Osteocyte (in vitro differentiated cells): ENCODE measurements around the gene AFF1. TPM values are rescaled to one million over a fixed set of nuclear protein-coding genes. Genes with fewer than 3 reads are reported as not detected.

ENCODE experiments used
- DNase-seq: peaks from one replicate; pipeline ENCODE4 v3.0.0; 2021; ENCODE audit warnings: mixed read lengths; ENCODE audit not compliant: unreplicated experiment; ENCODE audit errors: extremely low spot score
- H3K27ac Mint-ChIP-seq: one replicate; pipeline ENCODE4 v1.8.0; 2021; ENCODE audit warnings: mild to moderate bottlenecking, mixed read lengths; ENCODE audit not compliant: unreplicated experiment
- H3K27me3 Mint-ChIP-seq: one replicate; pipeline ENCODE4 v1.8.0; 2021; ENCODE audit warnings: mixed read lengths; ENCODE audit not compliant: unreplicated experiment
- H3K36me3 Mint-ChIP-seq: one replicate; pipeline ENCODE4 v1.8.0; 2021; ENCODE audit warnings: mixed read lengths; ENCODE audit not compliant: unreplicated experiment
- H3K4me1 Mint-ChIP-seq: one replicate; pipeline ENCODE4 v1.8.0; 2021; ENCODE audit warnings: mixed read lengths; ENCODE audit not compliant: unreplicated experiment
- H3K4me3 Mint-ChIP-seq: one replicate; pipeline ENCODE4 v1.8.0; 2021; ENCODE audit warnings: mild to moderate bottlenecking, moderate library complexity, mixed read lengths; ENCODE audit not compliant: unreplicated experiment
- H3K9me3 Mint-ChIP-seq: one replicate; pipeline ENCODE4 v1.8.0; 2021; ENCODE audit warnings: mixed read lengths; ENCODE audit not compliant: unreplicated experiment
- CTCF ChIP-seq: fragments of 200-600 bp; sonication (generic); IDR thresholded peaks from 2 replicates; pipeline ENCODE4 v1.5.0; 2021; ENCODE audit warnings: antibody characterized with exemption, mild to moderate bottlenecking, moderate library complexity
- total RNA-seq: library from RNA; stranded (reverse); gene quantifications from 2 replicates; pipeline ENCODE4 v1.2.1, GENCODE V29; 2021

The AFF1 gene
- total RNA-seq, 1 donor from 2014 or later, result 39.3 TPM

DNA sequence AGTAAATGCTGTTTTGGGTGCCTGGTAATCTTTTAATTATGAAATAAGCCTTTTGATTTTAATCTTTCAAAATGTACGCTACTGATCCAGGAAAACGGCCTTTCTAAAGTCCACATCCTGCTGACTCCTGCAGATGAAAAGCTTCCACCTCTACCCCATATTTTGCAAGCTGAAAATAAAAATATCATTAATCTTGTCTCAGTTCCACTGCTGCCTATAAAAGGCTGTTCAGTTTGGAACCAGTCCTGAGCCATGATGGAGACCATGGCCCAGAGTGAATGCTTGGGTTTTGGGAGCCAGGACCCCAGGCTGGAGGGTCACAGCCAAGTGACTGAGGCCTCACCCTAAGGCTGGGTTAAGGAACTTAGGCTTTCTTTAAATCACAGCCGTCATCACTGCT, 110.8 kb downstream of the AFF1 start:
- Mint-ChIP-seq H3K27me3 (no peaks in the 10 kb centered on the region), H3K9me3 (no peaks in the 10 kb centered on the region), H3K27ac (no peak overlapping the region), H3K4me3 (no peak overlapping the region), H3K4me1 (peaks cover 13% of the 10 kb centered on the region), H3K36me3 (peaks cover 15% of the 10 kb centered on the region)
- TF ChIP-seq CTCF, result no peak
- DNase-seq, result no peak

DNA sequence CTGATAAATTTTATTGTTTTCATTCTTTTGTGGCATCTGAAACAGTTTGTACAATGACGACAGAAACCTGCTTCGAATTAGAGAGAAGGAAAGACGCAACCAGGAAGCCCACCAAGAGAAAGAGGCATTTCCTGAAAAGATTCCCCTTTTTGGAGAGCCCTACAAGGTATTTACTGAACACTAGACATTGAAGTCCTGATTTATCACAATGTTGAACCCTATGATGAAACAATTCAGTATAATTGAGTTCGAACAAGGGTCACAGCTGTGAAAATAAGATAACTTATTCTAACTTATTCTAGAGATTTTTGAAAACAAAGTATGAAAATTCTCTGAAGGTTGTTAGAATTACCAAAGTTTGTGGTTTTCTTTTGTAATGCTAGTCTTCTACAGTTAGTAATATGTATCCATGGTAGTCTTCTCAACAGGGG, 111.3 kb downstream of the AFF1 start:
- no peaks in the 10 kb centered on the region for H3K9me3 Mint-ChIP-seq
- H3K27ac Mint-ChIP-seq, result no peak overlapping the region
- no peak for TF ChIP-seq CTCF
- no peaks in the 10 kb centered on the region for H3K27me3 Mint-ChIP-seq
- H3K4me3 Mint-ChIP-seq, result no peak overlapping the region
- peaks cover 19% of the 10 kb centered on the region for H3K36me3 Mint-ChIP-seq
- no peak for DNase-seq
- H3K4me1 Mint-ChIP-seq, result peaks cover 13% of the 10 kb centered on the region

GRCh38 chr4:87047281-87047798, 112.5 kb downstream of the AFF1 start:
- H3K27me3 Mint-ChIP-seq, result no peaks in the 10 kb centered on the region
- H3K36me3 Mint-ChIP-seq, result peaks cover 19% of the 10 kb centered on the region
- no peak for TF ChIP-seq CTCF
- peaks cover 11% of the 10 kb centered on the region for H3K4me1 Mint-ChIP-seq
- H3K4me3 Mint-ChIP-seq, result no peak overlapping the region
- H3K27ac Mint-ChIP-seq, result no peak overlapping the region
- H3K9me3 Mint-ChIP-seq, result no peaks in the 10 kb centered on the region
- no peak for DNase-seq

- Mint-ChIP-seq H3K4me1 (peaks cover 11% of the 10 kb centered on the region), H3K36me3 (peaks cover 23% of the 10 kb centered on the region), H3K9me3 (no peaks in the 10 kb centered on the region), H3K4me3 (no peak overlapping the region), H3K27me3 (no peaks in the 10 kb centered on the region), H3K27ac (no peak overlapping the region)
- no peak for TF ChIP-seq CTCF
- DNase-seq, result no peak
Measured at GRCh38 chr4:87049508-87049907, 114.7 kb downstream of the AFF1 start.

DNA sequence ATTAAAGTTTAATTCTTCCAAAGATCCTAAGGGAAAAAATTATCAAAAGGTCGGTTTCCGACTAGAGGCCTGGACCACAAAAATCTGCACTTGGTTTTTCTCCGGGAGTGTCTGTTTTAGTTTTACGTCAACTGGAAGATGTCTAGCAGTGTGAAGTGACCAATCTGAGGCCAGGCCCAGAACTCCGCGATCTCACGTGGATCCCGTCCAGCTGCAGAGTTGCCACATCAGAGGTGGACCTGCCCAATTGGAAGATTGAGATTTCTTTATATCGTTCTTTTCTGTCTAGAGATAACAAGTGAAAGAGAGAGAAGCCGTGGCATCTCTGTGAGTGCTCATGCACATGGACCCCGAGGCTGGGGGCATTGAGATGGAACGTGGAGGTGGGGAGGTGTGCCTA, 115.8 kb downstream of the AFF1 start:
- H3K4me1 Mint-ChIP-seq, result peaks cover 22% of the 10 kb centered on the region
- no peaks in the 10 kb centered on the region for H3K9me3 Mint-ChIP-seq

More for the DNA sequence above, 115.8 kb downstream of the AFF1 start:
- peaks cover 23% of the 10 kb centered on the region for H3K36me3 Mint-ChIP-seq
- no peak for DNase-seq
- no peak for TF ChIP-seq CTCF
- H3K4me3 Mint-ChIP-seq, result no peak overlapping the region
- H3K27me3 Mint-ChIP-seq, result no peaks in the 10 kb centered on the region
- H3K27ac Mint-ChIP-seq, result no peak overlapping the region
